DMS53 treated with DMSO at 0.1 percent for 48 hours (cell line): ENCODE measurements around the gene CIDEB.

Experiments
- DNase-seq: peaks from one replicate; lab custom pipeline; 2025; ENCODE audit not compliant: unreplicated experiment; lab: John Stamatoyannopoulos, UW

The CIDEB gene

GRCh38 chr14:24313913-24314312, 6.1 kb upstream of the CIDEB start:
- no peak for DNase-seq

- DNase-seq = no peak
These were observed 5.1 kb upstream of the CIDEB start for GRCh38 chr14:24312736-24313507.

GRCh38 chr14:24311837-24312615, 4.2 kb upstream of the CIDEB start:
- no peak for DNase-seq

GRCh38 chr14:24310646-24311604, 3.1 kb upstream of the CIDEB start, which contains the start of gene LTB4R:
LTB4R (plus strand) TSS chr14:24311502; CDS start chr14:24315652, 4,150 bp downstream.
- peak; percentile 65 for DNase-seq

- DNase-seq = no peak
These were observed 2.5 kb upstream of the CIDEB start for GRCh38 chr14:24310265-24310645.

GRCh38 chr14:24309538-24310264, 1.9 kb upstream of the CIDEB start, which contains the start of gene LTB4R2:
LTB4R2 (plus strand) TSS chr14:24310140; CDS start chr14:24310665, 525 bp downstream.
- DNase-seq = no peak

- no peak for DNase-seq
These were observed 756 bp upstream of the CIDEB start for GRCh38 chr14:24308342-24309124.

- no peak for DNase-seq
These were observed 612 bp downstream of the CIDEB start for GRCh38 chr14:24307156-24307574.

GRCh38 chr14:24304019-24304387, 3.8 kb downstream of the CIDEB start:
- DNase-seq = no peak

GRCh38 chr14:24300326-24300980, 7.3 kb downstream of the CIDEB start:
- DNase-seq = no peak

GRCh38 chr14:24299255-24300191, 8.3 kb downstream of the CIDEB start, which contains the start of the genes DHRS1 and NOP9:
DHRS1 (minus strand) TSS chr14:24299780; CDS start chr14:24299106, 674 bp downstream.
NOP9 (plus strand) TSS chr14:24299850; CDS start chr14:24299955, 105 bp downstream.
- DNase-seq = peak; percentile 54

- no peak for DNase-seq
These were observed 8.9 kb downstream of the CIDEB start for GRCh38 chr14:24298892-24299254.

GRCh38 chr14:24297190-24297964, 10.4 kb downstream of the CIDEB start:
- DNase-seq = peak; percentile 3

GRCh38 chr14:24296341-24297157, 11.2 kb downstream of the CIDEB start:
- peak; percentile 23 for DNase-seq

- DNase-seq = no peak
These were observed 14.3 kb downstream of the CIDEB start for GRCh38 chr14:24293525-24293924.

- DNase-seq = no peak
These were observed 15.5 kb downstream of the CIDEB start for GRCh38 chr14:24292118-24292807.
